Right renal cortex interstitium (tissue), 3 donors: ENCODE data around the gene REV1. TPM values are rescaled to one million over a fixed set of nuclear protein-coding genes. Genes with fewer than 3 reads are reported as not detected.

Source experiments
- DNase-seq, 3 donors: peaks; one replicate each; pipeline ENCODE4 v3.0.0-alpha.2; 2013; ENCODE audit warnings: low read depth in 3 of 3, low spot score in 2 of 3
- polyA plus RNA-seq, 3 donors: library from polyadenylated mRNA; unstranded; fragments of 120-200 nt; gene quantifications; one replicate each; pipeline ENCODE4 v1.2.1, GENCODE V29; 2013; ENCODE audit not compliant: insufficient read length in 3 of 3

REV1 gene
- polyA plus RNA-seq, 3 donors = 48.5 to 57.5 (median 55.4) TPM

DNA sequence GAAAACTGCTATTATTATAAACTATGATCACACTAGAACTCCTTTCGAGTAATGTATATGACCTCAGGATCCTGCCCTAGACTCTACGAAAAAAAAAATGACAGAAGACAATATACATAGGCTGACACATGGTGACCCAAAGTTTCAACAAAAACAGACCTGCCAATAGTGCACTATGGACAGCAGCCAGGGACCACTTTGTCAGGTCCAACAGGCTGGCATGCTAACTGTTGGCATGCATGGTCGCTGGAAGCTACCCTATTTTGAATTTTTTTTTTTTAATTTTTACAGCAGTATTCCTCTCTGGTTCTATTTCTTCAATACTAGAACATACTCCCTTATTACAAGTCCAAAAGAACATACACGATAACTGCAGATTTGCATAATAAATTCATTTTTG lies 38.1 kb downstream of the REV1 start:
- DNase-seq = no peak

DNA sequence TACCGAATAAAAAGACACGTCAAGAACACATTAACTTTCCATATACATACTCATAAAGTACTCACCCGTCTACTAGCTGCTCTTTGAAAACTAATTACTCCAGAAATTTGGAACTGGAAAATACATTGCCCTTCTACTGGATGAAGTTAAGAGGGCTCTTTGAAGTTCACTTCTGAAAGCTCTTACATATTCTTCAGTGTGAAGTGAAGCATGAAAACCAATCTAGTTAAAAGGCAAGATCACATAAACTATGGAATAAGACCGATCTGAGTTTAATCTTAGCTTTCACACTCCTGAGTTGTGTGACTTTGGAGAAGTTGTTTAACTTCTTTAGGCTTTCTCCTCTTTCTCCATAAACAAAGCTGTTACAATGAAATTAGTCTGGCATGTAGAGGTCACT lies 38.5 kb downstream of the REV1 start:
- no peak for DNase-seq

GRCh38 chr2:99450199-99450598 lies 39.6 kb downstream of the REV1 start:
- no peak for DNase-seq

GRCh38 chr2:99448556-99448955 lies 41.3 kb downstream of the REV1 start:
- no peak for DNase-seq

- DNase-seq = no peak
These were observed 44.8 kb downstream of the REV1 start for GRCh38 chr2:99445065-99445464.

DNA sequence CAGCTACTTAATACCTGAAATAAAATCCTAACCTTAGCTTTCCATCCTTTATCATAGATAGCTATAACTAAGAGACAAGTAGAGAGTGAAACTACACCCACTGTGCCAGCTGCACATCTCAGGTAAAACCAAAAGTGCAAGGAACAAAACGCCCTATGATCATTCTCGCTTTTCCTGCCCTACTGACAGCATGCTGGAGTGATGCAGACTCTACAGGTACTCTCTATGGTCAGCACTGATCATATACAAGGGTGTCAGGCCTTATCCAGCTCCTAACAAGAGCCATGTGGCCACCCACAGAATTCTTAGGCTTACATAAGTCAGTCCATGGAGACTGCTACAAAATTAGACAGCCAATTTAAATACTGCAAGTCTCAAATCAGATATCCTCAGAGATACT lies 45.6 kb downstream of the REV1 start:
- no peak for DNase-seq

GRCh38 chr2:99442837-99443236 lies 47.0 kb downstream of the REV1 start:
- no peak for DNase-seq

DNA sequence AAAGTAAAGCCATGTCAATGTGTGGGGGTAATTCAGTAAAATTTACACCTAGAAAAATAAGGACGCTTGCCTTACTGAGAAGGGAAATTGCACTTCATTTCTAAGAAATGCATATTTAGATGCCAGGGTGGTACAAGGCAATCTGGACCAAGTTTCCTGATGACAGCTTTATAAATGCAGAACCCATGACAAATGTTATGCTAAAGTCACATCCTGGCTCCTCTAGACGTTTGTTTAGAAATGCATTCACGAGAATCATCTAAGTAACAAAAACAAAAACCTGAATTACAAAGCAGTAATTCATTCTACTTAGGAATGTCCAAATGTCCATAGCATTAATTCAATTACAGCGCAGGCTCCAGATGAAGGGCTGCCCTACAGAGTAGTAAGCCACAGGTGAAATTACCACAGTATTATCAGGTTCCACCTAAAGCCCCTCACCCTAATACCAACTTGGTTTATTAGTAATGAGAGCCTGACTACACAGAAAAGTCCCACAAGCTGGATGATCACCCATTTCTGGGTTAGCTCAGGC lies 49.8 kb downstream of the REV1 start:
- no peak for DNase-seq

- no peak for DNase-seq
These were observed 52.9 kb downstream of the REV1 start for GRCh38 chr2:99436874-99437273.

- DNase-seq = no peak
These were observed 56.5 kb downstream of the REV1 start for GRCh38 chr2:99433340-99433739.

DNA sequence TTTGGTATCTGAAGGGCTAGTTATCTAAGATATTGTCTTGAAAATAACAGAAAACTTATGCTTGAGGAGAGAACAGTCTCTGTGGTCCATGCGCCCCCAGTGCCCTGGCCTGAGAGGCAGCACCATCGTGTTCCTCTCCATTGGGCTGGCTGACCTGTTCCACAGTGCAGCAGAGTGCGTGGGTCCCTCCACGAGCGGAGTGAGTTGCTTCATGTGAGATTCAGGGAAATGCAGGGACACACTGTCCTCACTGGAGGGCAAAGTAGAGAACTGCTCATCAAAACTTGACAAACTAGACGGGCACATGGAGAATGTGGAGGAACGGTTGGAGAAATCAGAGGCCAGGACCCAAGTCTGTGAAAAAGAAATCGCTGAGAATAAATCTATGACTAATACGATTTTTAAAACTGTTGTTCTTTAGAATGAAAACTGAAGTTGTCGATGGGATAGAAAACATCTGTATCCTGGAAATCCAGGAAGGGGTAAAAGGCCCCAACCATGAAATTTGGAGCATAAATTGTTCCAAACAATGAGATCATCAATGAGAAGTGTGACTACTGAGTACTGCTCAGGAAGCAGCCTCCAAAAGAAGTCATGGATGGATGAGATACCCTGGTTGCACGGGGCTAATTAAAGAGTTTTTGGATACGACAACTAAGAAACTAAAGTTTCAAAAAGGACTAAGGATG lies 58.1 kb downstream of the REV1 start:
- no peak for DNase-seq

- DNase-seq = no peak
These were observed 59.1 kb downstream of the REV1 start for GRCh38 chr2:99430614-99431291.

DNA sequence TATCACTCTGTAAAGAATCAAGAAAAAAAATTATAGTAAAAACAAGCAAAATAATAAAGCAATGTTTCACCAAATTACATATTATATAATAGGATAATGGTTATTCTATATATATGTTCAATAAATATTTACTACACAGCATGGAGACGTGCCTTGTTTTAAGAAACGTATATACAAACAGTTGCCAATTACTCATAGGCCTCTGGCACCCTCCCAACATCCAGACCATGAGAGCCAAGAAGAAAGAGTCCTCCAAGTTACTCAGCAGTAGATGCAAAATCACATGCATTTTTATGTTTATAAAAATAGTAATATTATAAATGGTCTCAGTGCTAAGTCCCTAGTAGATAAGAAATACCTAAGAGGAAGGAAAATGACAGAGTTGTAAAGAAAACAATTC lies 64.8 kb downstream of the REV1 start:
- DNase-seq = no peak

DNA sequence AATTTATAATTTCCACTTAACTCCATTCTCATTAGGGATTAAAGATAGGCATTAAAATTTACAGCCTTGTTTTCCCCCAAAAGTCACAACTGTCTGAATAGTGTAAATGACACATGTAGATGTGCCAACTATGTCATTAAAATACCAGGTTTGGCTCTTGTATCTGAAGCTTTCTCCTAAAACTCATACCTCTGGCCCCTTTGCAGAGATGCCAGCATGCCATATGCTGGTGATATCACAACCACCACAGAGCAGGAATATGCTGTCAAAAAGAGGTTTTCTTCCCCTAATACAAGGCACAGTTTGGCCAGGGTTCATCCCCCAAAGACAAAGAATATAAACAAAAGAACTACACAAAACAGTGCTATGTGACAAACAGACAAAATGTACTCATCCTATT lies 65.4 kb downstream of the REV1 start:
- no peak for DNase-seq

DNA sequence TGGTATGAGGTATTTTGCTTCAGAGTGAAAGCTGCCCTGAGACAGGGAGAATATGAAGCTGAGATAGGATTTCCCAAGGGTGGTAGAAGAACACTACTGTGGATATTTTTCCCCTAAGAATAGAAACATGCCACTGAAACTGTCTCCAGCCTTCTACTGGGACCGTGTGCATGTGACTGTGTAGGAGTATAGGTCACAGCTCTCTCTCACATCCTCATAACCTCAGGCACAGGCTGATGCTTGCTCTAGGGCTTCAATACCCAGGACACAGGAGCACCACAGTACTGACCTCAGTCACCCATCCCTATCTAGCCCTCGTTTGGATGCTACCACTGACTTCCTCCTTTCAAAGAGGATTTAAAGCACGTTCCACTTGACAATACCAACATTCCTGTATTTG lies 67.2 kb downstream of the REV1 start:
- DNase-seq = no peak

- DNase-seq = no peak
These were observed 68.3 kb downstream of the REV1 start for GRCh38 chr2:99421469-99421868.

DNA sequence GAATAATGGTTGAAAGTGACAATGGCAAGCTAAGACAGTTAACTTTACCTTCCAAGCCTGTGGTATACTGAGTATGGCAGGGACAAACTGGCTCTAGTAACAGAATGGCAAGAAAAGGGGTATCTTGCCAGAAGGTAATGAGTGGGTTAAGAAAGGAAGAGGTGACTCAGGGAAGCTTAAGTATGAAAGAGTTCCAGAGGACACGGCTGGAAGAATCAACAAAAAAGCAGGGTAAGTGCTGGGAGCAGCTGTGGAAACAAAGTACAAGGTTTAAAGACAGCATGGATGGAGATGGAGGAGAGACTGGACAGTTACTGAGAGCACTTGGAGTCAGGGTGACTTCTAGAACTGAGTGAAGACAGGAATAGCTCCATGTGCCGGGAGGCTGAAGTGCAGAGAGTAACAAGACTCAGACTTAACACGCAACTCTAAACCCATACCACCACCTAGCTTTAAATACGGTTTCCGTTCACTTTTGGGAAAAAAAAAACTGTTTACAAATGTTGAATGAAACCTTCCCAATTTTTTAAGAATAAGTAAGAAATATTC lies 69.0 kb downstream of the REV1 start:
- DNase-seq = no peak

- DNase-seq = no peak
These were observed 69.8 kb downstream of the REV1 start for GRCh38 chr2:99420031-99420430.

DNA sequence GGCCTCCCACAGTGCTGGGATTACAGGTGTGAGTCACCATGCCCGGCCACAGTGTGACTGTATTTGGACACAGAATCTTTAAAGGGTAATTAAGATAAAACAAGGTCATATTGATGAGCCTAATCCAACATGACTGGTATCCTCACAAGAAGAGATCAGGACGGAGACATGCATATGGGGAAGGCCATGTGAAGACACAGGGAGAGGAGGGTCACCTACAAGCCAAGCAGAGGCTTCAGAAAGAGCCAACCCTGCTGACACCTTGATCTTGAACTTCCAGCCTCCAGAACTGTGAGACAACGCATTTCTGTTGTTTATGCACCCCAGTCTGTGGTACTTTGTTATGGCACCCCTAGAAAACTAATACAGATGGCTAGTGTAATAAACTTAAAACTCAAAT lies 72.4 kb downstream of the REV1 start:
- DNase-seq = no peak

GRCh38 chr2:99414566-99414965 lies 75.3 kb downstream of the REV1 start:
- no peak for DNase-seq

DNA sequence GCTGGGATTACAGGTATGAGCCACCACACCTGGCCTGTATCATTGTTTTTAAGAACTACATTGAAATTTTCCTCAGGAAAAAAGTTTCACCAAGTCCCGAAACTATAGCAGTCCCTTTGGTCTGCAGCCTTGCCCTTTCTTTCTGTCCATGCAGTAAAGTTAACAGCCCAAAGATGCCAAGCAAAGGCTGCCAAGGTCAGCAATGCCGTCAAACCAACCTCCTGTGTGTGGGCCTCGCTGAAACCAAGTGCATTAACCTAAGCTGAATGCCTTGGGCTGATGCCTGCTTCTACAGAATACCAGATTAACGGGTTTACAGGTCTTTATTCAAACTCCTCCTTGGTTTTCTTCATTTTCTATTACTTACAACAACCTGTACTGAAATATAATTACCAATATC lies 79.5 kb downstream of the REV1 start:
- DNase-seq = no peak

DNA sequence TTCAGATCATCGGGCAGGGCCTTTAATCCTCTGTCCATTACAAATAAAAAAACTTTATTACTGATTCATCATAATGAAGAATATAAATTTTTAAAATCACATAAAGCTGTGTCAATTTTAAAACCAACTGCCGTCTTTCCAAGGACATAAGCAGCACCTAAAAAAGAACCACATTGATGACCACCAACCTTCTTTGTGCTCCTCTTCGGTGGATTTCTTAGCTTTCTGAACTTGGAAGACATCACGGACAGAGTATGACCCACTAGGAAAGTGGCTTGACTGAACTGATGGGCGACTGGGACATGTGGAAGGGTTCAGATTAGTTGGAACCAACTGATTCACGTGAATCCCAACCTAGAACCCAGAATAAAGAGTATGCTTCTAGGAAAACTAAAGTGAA lies 83.7 kb downstream of the REV1 start:
- no peak for DNase-seq
